Hindlimb muscle (tissue), 1 donor: ENCODE measurements around the gene EDDM13. TPM values are rescaled to one million over a fixed set of nuclear protein-coding genes. Genes with fewer than 3 reads are reported as not detected.
A peak's percentile ranks its signal among the peaks of the same experiment; 100 is the strongest.
"Not testable (repeated sequence)": the region's sequence is repeated elsewhere in the genome, so short reads cannot be mapped to it uniquely, and the experiment has no call there.

Experiments
- DNase-seq: peaks from one replicate; pipeline ENCODE4 v3.0.0-alpha.2; 2013
- polyA plus RNA-seq: library from polyadenylated mRNA; unstranded; fragments of 120-200 nt; gene quantifications from one replicate; pipeline ENCODE4 v1.2.1, GENCODE V29; 2013; ENCODE audit not compliant: insufficient read length

EDDM13 gene
- polyA plus RNA-seq, 1 donor: 1.3 TPM

DNA sequence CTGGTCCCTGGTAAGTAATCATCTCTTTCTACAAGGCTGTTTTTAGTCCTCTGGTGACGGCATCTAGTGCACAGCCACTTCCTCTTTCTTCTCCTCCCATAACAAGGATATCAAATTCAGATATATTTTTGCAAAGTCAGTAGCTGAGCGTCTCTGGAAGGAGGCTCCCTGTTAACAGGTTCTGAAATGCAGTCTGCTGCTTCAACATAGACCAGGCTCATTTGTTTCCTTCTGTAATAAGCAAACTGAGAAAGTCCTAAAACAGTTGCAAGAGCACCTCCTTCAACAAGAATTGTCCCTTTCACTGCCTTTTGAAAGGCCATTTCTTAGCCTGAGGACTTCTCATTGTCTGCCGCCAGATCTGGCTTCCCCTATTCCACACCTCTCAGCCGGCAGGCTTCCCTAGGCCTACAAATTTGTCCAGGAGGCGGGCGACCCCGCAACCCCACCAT lies 49.5 kb downstream of the EDDM13 start:
- DNase-seq: no peak

DNA sequence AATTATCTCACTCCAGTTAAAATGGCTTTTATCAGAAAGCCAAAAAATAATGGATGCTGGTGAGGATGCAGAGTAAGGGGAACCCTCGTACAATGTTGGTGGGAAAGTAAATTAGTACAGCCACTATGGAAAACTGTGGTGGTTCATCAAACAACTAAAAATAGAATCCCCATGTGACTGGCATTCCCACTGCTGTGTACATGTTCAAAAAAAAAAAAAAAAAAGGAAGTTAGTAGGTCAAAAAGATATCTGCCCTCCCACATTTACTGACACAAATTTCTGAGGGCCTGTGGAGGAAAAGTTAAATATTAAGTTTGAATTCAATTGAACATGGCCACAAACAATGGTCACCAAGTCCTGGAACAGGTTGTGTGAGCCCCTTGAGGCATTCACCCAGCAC lies 51.9 kb downstream of the EDDM13 start:
- DNase-seq: no peak

DNA sequence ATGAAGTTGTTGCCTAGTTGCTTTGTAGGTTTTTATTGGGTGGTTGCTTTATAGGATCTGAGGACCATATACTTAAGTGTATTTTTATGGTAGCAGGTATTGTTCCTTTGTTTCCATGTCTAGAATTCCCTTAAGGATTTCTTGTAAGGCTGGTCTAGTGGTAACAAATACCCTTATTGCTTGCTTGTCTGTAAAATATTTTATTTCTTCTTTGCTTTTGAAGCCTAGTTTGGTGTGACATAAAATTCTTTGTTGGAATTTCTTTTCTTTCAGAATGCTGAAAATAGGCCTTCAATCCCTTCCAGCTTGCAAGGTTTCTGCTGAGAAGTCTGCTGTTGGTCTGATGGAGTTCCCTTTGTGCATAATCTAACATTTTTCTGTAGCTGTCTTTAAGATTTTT lies 60.1 kb downstream of the EDDM13 start:
- no peak for DNase-seq

DNA sequence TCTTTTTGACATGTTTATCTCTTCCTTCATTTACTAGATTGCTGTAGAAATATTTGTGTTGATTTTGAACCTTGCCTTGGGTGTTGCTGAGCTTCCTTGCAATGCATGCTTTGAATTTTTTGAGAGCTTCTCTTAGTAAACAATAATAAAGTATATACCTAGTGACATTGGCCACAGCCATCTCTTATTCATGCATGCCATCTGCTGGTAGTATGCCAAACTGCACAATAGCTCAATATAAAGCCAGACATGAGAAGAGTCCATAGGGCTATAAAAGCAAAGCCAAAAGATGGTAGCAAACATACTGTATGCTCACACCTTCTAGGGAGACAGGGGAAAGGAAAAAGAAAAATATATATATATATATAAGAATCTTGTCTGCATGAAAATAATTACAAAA lies 61.0 kb downstream of the EDDM13 start:
- no peak for DNase-seq

DNA sequence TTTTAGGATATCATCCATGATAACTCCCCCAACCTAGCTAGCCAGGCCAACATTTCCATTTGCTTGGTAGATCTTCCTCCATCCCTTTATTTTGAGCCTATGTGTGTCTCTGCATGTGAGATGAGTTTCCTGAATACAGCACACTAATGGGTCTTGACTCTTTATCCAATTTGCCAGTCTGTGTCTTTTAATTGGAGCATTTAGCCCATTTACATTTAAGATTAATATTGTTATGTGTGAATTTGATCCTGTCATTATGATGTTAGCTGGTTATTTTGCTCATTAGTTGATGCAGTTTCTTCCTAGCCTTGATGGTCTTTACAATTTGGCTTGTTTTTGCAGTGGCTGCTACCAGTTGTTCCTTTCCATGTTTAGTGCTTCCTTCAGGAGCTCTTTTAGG lies 62.8 kb downstream of the EDDM13 start:
- DNase-seq: not testable (repeated sequence)

DNA sequence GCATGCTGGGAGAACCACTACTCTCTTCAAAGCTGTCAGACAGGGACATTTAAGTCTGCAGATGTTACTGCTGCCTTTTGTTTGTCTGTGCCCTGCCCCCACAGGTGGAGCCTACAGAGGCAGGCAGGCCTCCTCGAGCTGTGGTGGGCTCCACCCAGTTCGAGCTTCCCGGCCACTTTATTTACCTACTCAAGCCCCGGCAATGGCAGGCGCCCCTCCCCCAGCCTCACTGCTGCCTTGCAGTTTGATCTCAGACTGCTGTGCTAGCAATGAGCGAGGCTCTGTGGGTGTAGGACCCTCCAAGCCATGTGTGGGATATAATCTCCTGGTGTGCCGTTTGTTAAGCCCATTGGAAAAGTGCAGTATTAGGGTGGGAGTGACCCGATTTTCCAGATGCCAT lies 64.5 kb downstream of the EDDM13 start:
- not testable (repeated sequence) for DNase-seq

DNA sequence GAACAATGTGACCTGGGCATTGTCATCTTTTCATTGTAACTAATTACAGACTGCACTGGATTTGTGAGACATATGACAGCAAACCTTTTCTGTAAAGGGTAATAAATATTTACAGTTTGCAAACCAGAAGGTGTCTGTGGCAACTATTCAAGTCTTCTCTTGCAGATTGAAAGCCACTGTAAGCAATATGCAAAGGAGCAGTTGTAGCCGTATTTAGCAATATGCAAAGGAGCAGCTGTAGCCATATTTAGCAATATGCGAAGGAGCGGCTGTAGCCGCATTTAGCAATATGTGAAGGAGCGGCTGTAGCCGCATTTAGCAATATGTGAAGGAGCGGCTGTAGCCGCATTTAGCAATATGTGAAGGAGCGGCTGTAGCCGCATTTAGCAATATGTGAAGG lies 66.5 kb downstream of the EDDM13 start:
- not testable (repeated sequence) for DNase-seq

DNA sequence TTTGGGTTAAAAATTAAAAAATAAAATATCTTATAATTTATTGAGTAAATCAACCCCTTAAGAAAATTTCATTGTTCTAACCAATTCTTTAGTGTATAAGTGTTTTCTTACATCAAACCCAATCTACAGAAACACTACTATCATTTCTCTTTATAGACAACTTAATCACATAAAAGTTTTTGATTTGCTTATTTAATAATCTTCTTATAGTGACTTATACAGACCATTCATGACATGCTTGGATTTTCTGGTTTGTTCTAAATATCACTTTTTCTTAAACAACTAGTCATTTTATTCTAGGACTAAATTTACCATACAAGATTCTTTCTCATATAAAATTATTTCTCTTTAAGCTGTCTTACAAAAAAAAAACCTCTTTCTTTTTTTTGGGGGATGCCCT lies 69.4 kb downstream of the EDDM13 start:
- no peak for DNase-seq

DNA sequence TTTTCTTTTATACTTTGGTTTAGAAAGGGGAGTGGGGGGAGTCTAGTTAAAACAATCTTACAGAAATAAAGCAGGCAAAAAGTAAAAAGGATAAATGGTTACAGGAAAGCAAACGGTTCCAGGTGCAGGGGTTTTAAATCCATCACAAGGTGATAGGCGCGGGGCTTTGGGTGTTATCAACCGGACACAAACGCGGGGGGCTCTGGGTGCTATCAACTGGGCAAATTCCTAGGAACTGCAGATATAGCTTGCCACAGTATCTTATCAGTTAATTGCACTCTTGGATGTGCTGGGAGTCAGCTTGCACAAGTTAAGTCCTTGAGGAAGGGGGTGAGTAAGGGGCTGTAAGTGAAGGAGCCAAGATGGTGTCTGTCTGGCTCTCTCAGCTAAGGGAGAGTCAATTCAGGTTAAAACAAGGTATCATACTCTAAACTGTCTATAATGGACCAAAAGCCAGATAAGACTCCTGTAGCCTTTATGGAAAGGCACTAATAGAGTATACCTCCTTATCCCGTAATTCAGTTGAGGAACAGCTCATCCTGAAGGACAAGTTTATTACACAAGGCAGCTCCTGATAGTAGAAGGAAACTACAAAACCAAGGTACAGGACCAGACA lies 74.7 kb downstream of the EDDM13 start:
- DNase-seq: no peak

DNA sequence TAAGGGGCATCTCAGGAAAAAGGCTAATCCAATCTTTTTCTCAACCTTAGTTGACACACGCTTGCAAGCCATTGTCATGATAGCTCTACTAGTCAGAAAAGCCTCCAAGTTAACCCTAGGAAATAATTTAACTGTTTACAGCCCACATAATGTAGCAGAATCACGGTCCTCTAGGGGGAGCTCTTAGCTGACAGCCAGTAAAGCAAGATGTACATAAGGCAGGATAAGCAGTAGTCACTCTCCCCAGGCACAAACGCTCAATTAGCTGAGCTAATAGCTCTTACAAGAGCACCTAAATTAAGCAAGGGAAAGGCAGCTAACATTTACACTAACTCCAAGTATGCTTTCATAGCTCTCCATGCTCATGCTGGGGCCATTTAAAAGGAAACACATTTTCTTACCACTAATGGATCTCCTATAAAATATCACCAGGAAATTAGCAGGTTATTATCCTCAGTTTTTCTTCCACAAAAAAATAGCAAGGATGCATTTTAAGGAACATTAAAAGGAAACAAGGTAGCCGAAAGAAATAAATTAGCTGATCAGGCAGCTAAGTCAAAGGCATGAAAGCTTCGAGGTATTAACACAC lies 75.8 kb downstream of the EDDM13 start:
- no peak for DNase-seq

DNA sequence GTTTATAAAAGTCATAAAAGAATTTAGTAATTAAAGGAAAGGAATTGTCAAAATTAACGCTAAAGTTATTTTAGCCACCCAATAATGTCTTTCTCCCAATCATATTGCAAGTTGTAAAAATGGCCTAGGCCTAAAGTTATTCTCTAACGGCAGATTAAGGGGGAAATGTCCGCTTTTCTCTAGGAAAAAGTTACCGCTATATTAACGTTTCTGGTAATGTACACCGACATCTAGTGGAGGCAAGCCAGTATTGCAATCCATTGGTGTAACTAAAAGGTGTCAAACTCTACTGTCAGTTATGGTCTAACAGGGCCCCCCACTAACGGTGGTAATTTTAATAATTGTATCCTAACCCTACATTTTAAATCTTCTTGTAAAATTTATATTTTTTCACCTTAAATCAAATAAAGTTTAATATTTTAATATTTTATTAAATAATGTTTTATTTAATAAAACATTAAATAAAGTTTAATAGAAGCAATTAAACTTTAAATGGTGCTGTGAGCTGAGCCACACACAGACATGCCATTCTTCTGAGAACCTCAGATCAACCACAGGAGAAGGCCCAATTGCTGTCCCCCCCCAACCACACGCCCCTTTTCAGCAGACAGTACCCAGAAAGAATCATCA lies 78.0 kb downstream of the EDDM13 start:
- DNase-seq: peak; percentile 26

DNA sequence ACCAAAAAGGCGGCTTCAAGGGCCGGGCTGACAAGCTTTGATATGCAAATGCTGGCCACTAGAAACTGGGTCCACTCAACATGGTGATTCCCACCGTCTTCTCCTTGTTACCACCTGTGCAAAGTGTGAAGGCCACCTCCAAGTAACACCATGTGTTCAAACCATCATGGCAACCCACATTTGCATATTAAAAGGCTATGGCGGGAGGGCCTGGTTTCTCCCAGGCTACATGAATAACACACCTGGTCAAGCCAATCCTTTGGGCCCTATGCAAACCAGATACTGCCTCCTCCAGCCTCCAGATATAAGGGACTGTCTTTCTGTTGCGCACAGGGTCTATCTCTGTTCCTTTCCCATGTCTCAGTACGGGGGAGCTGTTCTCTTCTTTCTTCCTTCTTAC lies 78.7 kb downstream of the EDDM13 start:
- no peak for DNase-seq

DNA sequence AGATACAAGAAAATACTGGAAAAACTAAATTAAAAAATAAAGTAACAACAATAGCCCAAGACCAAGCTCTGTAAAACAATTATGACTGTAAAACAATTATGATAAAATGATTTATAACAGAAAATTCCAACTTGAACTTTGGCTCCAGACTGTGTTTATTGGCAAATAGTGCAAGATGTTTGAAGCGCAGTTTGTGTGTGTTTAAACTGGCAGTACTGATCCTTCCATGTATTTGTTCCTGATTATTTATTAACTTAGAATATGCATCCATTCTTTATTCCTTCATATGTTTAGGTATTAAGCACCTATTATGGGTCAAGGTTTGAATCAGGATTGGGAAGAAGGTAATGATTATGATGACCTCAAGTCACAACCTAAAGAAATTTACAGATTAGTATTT lies 83.0 kb downstream of the EDDM13 start:
- DNase-seq: no peak

DNA sequence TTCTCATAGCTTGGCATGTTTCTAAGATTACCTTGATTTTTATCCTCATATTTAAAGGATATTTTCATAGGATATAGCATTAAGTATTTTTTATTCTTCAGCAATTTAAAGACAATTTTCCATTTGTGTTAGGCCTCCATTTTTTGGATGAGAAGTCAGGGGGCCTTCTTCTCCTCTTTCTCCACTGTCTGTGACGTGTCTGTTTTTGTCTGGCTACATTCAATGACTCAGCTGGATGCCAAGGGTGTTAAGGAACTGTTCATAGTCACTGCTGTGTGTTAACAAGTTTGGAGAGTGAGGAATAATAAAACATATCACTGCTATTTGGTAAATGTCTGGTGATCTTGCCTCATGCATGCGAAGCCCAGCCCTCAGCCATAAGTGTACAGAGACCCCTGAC lies 84.4 kb downstream of the EDDM13 start:
- no peak for DNase-seq

Other genes with a start within 250 kb of the EDDM13 start
- gene ZNF787, start 151.5 kb upstream of the EDDM13 start, polyA plus RNA-seq: 33.4 TPM
- 24.5 TPM for gene ZNF444, start 131.5 kb upstream of the EDDM13 start, polyA plus RNA-seq
- gene GALP, start 96.7 kb upstream of the EDDM13 start, polyA plus RNA-seq: not detected
- gene ZSCAN5B, start 75.0 kb upstream of the EDDM13 start, polyA plus RNA-seq: not detected
- gene ZSCAN5C, start 70.5 kb upstream of the EDDM13 start, polyA plus RNA-seq: not detected
- 8.1 TPM for gene ZSCAN5A, start 42.1 kb downstream of the EDDM13 start, polyA plus RNA-seq
- 6.0 TPM for gene ZNF582, start 120.8 kb downstream of the EDDM13 start, polyA plus RNA-seq
- gene ZNF583, start 131.6 kb downstream of the EDDM13 start, polyA plus RNA-seq: 7.0 TPM
- 11.0 TPM for gene ZNF667, start 204.6 kb downstream of the EDDM13 start, polyA plus RNA-seq
- gene ZNF471, start 235.1 kb downstream of the EDDM13 start, polyA plus RNA-seq: 14.6 TPM